HG03571 (cell line): ENCODE data around the gene SLC30A3.

Experiments used
- ATAC-seq: cut with Tn5 transposase; IDR thresholded peaks from one replicate; pipeline ENCODE4 v1.9.1; 2021; ENCODE audit not compliant: unreplicated experiment

Gene SLC30A3

DNA sequence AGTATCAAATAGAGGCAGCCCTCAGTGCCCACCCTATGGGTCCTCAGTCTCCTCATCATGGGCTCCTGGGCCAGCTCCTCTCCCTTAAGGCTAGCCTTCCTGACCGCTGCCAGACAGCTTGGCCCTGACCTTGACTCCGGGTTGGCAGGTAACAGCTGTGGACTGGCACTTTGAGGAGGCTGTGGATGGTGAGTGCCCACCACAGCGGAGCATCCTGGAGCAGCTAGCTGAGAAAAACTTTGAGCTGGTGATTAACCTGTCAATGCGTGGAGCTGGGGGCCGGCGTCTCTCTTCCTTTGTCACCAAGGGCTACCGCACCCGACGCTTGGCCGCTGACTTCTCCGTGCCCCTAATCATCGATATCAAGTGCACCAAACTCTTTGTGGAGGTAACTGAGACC, 26.7 kb downstream of the SLC30A3 start:
- ATAC-seq = no peak

DNA sequence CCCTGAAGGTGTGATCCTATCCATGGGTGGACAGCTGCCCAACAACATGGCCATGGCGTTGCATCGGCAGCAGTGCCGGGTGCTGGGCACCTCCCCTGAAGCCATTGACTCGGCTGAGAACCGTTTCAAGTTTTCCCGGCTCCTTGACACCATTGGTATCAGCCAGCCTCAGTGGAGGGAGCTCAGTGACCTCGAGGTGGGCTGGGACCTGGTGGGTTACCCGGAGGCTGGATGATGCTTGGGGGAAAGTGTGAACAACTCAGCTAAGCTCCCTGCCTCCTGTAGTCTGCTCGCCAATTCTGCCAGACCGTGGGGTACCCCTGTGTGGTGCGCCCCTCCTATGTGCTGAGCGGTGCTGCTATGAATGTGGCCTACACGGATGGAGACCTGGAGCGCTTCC, 29.5 kb downstream of the SLC30A3 start:
- no peak for ATAC-seq

DNA sequence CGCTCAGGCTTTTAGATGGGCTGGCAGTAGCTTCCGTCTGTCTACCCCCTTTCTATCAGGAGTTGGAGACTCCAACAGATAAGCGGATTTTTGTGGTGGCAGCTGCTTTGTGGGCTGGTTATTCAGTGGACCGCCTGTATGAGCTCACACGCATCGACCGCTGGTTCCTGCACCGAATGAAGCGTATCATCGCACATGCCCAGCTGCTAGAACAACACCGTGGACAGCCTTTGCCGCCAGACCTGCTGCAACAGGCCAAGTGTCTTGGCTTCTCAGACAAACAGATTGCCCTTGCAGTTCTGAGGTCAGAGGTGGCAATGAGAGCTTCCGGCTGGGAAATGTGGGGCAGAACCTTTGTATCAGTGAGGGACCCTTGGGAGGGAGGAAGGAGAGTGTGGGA, 30.9 kb downstream of the SLC30A3 start:
- no peak for ATAC-seq

DNA sequence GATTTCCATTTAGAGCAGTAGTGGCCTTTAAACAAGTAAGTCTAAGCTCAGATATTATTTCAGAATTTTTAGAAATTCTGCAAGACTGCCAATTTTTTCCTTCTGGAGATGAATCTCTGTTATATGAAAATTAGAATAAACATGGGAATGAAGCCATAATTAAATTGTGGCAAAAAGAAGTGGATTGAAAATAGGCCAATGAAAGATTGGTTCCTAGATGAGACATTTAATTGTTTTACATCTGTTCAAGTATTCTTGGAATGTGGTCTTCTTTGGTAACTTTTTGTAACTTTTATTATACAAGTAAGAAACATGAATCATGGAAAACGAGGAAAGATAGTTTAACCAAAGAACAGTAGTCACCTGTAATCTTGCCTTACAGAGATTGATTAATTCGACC, 35.3 kb downstream of the SLC30A3 start:
- ATAC-seq = no peak

DNA sequence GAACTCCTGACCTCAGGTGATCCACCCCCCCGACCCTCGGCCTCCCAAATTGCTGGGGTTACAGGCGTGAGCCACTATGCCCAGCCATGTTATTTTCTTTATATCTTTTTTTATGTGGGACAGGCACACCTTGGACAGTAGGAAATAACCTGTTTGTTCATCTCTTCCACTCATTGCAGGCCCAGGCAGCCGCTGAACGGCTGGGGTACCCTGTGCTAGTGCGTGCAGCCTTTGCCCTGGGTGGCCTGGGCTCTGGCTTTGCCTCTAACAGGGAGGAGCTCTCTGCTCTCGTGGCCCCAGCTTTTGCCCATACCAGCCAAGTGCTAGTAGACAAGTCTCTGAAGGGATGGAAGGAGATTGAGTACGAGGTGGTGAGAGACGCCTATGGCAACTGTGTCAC, 37.3 kb downstream of the SLC30A3 start:
- ATAC-seq = no peak

DNA sequence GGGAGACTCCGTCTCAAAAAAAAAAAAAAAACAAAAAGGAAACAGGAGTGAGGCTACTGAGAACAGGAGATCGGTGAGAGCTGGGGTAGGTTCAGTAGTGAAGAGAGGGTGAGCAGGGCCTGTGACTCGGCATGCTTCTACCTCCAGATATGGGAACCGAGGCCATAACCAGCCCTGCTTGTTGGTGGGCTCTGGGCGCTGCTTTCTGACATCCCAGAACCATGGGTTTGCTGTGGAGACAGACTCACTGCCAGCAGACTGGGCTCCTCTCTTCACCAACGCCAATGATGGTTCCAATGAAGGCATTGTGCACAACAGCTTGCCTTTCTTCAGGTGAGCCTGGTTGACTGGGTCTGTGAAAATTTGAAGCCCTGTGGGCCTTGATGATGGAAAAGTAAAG, 39.4 kb downstream of the SLC30A3 start:
- no peak for ATAC-seq

DNA sequence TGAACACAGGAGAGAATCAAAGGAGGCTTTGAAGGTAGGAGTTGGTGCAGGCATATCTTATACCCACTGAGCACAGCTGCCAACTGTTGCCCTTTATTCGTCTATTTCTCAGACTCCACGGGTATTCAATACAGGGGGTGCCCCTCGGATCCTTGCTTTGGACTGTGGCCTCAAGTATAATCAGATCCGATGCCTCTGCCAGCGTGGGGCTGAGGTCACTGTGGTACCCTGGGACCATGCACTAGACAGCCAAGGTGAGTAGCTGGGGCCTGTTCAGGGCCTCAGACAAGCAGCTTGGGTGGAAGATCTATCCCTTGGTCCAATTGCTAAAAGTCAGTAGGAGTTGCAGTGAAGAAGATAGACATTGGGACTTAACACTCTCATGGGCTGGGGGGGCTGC, 40.4 kb downstream of the SLC30A3 start:
- ATAC-seq = no peak

DNA sequence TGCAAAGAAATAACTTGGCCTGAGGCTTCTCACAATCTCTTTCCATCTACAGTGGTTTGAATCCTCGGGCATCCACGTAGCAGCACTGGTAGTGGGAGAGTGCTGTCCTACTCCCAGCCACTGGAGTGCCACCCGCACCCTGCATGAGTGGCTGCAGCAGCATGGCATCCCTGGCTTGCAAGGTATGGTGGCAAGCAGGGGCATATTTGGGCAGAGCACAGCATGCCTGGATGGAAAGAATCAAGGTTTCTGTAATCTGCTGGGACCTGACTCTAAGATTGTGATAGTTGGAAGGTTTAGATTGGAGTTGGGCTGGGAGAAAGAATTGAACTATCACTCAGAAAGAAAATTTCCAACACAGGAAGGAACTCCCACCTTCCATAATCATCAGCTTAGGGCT, 41.7 kb downstream of the SLC30A3 start:
- no peak for ATAC-seq

DNA sequence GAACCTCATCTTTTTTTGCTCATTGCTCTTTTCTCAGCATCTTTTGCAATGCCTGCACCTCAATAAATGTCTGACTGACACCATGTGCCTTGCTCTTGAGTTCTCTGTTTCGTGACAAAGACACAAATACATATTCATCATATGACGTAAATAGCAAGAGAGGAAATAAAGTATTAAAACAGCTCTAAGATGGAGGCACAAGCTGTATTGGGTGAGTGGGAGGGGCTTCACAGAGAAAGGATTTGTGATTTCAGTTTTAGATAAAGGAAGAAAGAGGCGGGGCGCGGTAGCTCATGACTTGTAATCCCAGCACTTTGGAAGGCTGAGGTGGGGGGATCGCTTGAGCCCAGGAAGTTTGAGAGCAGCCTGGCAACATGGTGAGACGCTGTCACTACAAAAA, 42.8 kb downstream of the SLC30A3 start:
- ATAC-seq = no peak

DNA sequence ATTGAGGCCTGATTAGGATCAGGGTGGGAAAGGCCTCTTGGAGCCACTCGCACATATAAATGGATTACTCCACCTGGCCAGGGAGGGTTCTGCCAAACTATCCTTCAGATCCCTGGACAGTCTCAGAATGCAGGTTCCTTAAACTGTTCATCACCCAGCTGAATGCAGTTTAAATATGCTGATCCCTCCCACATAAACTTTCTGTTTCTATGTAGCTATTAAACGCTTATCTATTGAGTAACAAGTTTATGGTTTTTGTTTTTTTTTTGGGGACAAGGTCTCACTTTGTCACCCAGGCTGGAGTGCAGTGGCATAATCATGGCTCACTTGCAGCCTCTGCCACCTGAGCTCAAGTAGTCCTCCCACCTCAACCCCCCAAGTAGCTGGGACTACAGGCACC, 43.8 kb downstream of the SLC30A3 start:
- ATAC-seq = no peak

DNA sequence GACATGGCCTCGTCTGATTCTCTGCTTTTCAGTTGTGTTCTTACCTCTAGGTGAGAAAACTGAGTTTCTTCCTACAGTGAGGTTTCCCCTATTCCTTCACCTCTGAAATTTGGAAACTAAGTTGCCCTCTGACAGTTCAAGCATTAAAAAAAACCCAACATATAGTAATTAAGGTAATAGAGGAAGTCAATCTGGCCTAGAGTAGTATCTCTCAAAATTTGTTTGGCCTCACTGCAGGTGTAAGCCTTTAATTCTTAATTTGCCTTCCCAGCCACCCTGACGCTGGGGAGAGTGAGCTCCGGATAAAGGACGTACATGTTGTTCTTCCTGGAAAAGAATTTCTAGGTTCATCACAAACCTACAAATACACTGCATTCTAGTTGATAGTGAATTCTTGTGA, 44.2 kb downstream of the SLC30A3 start:
- ATAC-seq = no peak

DNA sequence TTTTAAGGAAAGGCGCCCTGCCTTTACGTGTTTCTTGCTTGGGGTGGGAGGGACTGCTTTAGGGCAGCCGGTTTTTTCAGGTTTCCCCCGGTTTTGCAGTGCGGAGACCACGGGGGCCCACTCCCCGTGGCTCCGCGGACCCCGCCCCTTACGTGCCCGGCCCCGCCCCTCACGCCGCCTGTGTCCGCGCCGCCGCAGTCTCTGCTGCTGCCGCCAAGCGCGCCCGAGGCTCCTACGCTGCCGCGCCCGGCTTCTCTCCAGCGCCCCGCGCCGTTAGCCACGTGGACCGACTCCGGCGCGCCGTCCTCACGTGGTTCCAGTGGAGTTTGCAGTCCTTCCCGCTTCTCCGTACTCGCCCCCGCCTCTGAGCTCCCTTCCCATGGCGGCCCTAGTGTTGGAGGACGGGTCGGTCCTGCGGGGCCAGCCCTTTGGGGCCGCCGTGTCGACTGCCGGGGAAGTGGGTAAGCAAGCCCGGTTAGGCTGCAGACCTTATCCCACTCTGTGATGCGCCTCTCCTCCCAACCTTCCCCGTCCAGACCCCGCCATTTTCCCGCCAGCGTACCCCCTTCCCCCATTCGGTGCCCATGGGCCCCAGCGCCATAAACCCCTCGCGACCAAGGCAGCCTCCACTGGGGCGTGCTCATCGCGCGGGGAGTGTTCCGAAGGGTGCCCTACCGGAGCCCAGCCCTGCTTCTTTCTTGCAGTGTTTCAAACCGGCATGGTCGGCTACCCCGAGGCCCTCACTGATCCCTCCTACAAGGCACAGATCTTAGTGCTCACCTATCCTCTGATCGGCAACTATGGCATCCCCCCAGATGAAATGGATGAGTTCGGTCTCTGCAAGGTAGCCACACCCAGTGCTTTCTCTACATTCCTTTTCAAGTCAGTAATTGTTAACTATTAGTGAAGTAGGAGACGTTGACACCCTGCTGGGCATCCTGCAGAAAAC, 45.4 kb downstream of the SLC30A3 start, which contains the start of gene CAD:
TSS of gene CAD (plus strand) at position 197 of the 949 bp plus-strand sequence. CDS start at position 380, 183 bp downstream.
- ATAC-seq = peak; percentile 62

DNA sequence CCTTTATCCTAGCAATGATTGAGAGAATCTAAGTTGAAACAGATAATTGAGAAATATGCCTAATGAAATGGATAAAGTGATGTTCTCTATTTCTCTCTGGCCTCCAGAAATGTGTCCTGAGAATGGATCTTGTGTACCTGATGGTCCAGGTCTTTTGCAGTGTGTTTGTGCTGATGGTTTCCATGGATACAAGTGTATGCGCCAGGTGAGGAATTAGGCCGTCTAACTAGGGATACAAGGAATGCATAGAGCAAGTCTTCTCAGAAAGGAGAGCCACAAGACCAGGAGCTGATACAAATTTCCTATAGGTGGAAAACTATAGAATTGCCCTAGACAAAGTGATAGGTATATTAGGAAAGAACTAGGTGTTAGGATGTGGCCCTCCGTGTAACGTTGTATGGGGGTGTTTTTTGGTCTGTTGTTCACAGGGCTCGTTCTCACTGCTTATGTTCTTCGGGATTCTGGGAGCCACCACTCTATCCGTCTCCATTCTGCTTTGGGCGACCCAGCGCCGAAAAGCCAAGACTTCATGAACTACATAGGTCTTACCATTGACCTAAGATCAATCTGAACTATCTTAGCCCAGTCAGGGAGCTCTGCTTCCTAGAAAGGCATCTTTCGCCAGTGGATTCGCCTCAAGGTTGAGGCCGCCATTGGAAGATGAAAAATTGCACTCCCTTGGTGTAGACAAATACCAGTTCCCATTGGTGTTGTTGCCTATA, 46.3 kb downstream of the SLC30A3 start:
- ATAC-seq = no peak

DNA sequence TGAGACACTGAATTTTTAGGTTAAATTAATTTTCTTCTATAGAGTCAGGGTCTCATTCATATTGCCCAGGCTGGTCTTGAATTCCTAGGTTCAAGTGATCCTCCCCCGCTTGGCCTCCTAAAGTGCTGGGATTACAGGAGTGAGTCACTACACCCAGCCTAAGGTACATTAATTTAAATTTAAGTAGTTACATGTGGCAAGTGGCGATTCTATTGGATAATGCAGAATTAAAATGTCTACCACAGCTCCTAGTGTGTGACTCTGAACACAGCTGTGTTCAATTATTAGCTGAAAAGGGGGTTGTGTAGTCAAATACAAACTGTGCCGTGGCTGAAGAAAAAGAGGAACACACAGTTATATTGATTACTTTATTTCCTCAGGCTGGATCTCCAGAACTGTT, 47.9 kb downstream of the SLC30A3 start:
- no peak for ATAC-seq

DNA sequence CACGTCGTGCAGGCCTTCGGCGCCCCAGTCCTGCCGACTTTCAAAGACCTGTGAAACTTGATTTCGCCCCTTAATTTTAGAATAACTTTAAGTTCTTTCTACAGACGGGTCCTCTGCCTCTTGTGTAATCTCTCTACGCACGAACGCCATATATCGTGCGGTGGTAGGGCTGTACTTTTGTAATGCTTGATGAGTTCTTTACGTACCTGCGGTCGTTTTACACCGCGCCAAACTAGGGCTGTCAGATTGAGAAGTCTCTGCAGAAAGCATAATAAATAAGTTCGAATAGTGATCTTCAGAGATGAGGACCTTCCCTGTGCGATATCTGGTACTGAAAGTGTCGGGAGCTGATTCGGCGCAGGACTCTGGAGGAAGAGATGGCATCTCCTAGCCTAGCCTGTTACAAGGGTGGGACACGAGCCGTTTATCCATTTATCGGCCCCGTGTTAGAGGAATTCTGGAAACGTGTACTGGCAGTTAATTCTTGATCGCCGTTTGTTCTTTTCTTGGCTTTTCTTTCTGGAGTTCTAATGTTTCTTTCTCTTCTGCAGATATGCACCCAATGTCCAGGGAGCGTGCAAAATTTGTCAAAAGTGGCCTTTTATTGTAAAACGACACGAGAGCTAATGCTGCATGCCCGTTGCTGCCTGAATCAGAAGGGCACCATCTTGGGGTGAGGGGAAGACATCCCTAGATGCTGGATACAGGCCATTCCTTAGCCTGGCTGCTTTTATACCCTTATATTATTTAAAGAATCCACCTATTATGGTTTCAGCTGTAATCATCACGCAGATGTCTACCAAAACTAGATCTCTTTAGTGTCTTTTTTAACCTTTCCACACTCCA, 50.0 kb downstream of the SLC30A3 start:
- ATAC-seq = no peak

DNA sequence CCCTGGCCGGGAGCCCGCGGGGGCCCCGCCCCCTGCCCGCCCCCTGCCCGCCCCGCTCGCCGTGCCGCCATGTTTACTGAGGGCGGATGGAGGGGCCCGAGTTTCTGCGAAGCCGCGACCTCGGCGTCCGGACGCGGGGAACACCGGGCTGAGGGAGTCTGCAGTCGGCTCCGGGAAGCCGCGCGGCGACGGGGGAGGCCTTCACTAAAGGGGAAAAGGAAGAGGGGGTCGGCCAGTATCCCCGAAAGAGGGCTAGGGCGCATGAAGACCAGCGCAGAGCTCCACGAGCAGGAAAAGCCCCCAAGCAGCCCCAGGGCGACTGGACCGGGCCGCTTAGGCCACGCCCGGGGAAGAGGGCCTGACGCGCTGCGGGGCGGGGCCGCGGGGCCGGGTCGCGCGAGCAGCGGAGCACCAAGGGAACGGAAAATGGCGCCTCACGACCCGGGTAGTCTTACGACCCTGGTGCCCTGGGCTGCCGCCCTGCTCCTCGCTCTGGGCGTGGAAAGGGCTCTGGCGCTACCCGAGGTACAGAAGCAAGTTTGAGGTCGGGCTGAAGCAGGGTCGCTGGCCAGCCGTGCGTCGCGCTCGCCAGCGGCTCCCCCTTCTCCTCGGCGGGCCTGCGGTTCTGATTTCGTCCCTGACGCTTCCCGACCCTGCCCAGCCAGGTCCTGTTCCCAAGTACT, 50.8 kb downstream of the SLC30A3 start, which contains the start of the genes ATRAID and SLC5A6:
TSS of gene ATRAID (plus strand) at position 99 of the 683 bp plus-strand sequence. CDS start at position 427, 328 bp downstream.
TSS of gene SLC5A6 (minus strand) at position 326 of the 683 bp plus-strand sequence. CDS start 4,618 bp downstream, outside the sequence.
- peak; percentile 80 for ATAC-seq

DNA sequence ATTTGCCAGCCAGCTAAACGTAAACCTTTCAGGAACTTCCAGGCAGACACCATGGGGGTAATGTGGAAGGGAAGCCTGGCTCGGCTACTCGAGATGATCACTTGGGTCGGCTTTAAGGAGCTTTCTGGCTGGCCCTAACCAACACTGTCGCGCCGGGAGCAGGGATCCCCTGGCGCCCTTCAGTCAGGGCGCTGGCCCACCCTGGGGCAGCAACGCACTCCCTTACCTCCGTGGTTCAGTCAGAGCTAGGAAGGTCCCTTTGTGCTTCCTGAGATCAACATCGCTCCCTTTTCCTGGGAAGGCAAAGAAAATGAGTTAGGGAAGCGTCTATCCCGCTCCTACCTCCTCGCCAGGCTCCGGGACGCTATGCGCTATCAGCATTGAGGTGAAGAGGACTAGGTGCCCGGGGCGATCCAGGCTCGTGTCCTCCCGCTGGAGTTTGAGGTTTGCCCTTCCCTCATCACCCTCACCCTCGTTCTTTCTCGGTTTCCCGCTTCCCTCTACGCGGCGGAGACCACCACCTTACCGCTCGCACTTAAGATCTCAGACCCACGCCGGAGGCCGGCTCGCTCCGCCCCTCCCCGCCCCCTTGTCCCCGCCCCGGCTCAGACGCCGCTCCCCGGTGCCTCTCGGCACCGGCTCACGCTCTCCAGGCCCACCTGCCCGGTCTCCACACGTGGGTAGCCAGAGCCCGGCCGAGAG, 51.5 kb downstream of the SLC30A3 start:
- no peak for ATAC-seq

DNA sequence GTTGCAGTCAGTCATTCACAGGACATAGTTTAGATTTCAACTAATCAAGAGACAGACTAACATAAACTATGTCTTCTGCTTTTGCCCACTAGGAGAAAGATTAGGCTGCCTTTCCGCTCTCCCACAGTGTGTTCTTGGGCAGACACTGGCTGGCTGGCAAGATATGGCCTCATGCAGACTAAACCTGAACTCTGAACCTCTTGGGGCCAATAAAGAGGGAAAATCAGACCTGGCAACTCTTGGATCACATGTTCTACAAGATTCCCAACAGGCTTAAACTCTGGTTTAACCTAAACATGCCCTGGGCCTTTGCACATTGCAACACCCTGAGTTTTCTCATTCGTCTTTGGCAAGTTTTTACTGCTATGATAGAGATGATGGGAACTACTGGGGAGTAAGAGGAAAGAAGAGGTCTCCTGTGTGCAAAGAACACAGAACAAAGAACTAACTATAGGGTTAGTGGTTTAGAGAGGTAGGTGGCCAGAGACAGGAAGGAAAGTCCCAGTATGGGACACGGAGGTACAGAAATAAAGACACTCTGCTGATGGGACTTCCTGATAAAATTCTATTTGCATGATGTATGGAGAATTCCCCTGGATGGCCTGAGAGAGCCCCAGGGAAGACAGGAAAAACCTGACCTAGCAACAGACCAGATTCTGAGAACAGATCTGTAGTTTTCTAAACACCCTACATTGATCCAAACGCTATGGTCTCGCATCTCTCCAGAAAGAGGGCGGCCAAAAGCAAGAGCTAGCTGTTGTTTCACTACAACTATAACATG, 53.0 kb downstream of the SLC30A3 start:
- no peak for ATAC-seq

DNA sequence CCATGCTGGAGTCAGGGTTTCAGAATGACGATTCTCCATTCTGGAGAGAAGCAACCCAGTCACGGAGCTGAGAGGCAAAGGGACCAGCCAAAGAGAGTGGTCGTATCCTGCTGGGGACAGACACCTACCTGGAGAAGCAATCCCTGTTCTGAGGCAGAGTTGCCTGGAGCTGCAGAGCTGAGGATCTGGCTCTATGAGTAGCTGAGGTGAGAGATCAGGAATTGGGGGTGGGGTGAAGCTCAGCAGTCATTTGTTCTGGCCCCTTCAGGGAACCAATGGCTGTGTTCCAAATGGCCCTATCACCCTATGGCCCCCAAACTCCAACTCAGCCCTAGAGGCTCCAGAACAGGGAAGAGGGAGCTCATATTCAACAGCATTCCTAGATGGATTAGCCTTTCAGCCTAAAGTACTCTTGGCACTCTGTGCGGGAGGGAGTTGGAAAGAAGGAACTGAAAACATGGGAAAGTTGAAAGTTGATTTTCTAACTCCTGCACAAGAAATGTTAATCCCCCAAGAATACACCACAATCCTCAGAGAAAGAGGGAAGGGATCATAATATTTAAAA, 54.3 kb downstream of the SLC30A3 start:
- ATAC-seq = no peak
